ENCODE measurements around the gene HECW1.

The HECW1 gene

DNA sequence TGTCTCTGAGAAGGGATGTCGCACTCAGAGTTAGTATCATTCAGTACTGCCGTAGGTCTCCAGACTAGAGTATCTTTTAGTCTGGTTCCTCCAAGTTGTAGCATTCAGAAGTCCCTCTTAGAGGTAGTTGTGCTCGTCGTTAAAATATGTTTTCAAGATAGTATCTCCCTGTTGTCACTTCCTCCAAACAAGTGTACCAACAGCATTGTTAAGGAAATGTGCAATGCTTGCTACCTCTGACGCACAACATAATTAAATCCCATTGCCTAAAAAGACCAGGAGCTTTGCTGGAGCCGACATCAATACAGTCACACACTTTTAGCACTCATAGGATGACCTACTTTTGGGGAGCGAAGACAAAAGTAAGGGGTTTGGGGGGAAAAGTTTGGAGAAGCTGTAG, 390.5 kb downstream of the HECW1 start:
- no peak for DNase-seq (ENCODE audit: low read depth)

DNA sequence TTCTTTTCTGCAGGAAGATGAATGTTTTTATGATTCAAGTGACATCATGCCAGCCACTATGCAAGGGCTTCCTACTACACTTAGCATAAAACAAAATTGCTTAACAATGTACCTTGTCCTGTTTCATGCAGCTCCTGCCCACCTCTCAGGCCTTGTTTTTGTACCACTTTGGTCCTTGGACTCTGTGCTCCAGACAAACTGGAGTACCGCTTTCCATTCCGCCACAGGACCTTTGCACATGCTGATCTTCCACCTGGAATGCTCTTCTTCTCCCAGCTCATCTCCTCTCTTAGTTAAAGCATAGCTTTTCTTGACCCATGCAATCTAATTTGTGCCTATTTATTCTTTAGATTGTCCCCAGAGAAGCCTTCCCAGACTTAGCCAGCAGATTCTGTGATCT, 393.0 kb downstream of the HECW1 start:
- no peak for DNase-seq (ENCODE audit: low read depth)

DNA sequence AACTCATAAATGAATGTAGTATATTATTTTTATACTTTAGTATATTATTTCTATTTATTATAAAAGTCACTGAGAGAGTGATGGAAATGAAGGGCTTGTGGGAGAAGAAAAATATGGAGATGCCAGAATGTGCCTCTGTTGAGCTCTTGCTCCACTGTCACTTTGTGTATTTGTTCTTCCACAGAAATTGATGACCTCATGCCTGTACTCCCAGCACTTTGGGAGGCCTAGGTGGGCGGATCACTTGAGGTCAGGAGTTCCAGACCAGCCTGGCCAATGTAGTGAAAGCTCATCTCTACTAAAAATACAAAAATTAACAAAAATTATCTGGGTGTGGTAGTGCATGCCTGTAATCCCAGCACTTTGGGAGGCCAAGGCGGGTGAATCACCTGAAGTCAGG, 394.0 kb downstream of the HECW1 start:
- DNase-seq (ENCODE audit: low read depth), result no peak

DNA sequence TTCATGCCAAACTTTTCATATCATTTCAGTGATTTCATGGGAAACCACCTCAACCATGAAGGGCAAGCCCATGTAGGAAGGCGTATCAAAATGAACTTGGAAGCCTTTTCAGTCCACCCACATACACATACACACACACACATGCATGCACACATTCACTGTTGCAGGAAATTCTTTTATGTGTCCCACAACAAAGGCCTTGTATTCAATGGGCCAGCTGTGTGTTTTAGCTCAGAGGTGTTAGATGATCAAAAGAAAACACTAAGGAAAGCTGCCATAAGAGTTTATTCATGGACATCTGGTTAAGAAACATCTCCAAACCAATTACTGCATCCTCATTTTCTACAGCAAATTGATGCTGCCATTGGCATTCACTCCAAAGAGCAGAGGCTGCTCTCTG, 396.0 kb downstream of the HECW1 start:
- DNase-seq (ENCODE audit: low read depth), result no peak

DNA sequence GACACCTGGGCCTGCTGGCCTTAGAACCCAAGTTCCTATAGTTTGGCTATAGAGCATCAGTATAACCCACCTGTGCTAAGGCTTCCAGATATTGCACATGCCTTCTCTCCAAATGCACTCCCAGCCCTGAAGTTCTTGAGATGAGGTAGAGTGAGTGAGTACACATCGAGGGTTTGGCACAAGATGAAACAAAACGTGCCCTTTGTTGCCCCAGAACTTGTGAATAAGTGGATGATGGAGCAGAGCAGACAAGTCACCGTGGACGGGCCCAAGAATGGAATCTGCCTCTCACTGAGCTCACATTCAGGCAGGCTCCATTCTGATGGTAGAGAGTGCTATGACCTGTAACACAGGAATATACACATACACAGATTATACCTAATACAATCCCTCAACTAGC, 397.5 kb downstream of the HECW1 start:
- no peak for DNase-seq (ENCODE audit: low read depth)

GRCh38 chr7:43511029-43511428, 398.6 kb downstream of the HECW1 start:
- DNase-seq (ENCODE audit: low read depth), result no peak

GRCh38 chr7:43511769-43512515, 399.5 kb downstream of the HECW1 start:
- no peak for DNase-seq (ENCODE audit: low read depth)

- no peak for DNase-seq (ENCODE audit: low read depth)
Observed at GRCh38 chr7:43513251-43513650, 400.8 kb downstream of the HECW1 start.

- DNase-seq (ENCODE audit: low read depth), result no peak
Observed at GRCh38 chr7:43516581-43517342, 404.3 kb downstream of the HECW1 start.

DNA sequence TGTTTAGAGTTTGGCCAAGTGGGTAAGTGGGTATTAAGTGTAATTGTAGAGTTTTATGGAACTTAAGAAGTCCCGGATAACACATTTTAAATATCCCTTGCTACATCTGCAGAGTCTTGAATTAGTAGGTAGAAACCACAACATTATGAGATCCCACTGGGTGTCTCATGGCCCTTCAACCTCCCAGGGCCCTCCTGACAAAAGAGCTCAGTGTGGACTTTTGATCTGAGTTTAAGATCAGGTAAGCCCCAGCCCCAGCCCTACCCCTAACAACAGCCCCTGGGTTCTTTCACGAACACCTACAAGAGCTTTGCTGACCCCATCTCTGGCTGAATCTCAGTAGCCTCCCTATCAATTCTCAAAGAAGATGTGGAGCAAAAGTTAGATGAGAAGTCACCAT, 405.0 kb downstream of the HECW1 start:
- DNase-seq (ENCODE audit: low read depth), result no peak

- DNase-seq (ENCODE audit: low read depth), result no peak
Observed at GRCh38 chr7:43520201-43520600, 407.8 kb downstream of the HECW1 start.

GRCh38 chr7:43522406-43523156, 410.1 kb downstream of the HECW1 start:
- DNase-seq (ENCODE audit: low read depth), result no peak

- no peak for DNase-seq (ENCODE audit: low read depth)
Observed at GRCh38 chr7:43528576-43529354, 416.3 kb downstream of the HECW1 start.

GRCh38 chr7:43530553-43531410, 418.3 kb downstream of the HECW1 start:
- no peak for DNase-seq (ENCODE audit: low read depth)

GRCh38 chr7:43531700-43532099, 419.3 kb downstream of the HECW1 start:
- no peak for DNase-seq (ENCODE audit: low read depth)

GRCh38 chr7:43533801-43534479, 421.5 kb downstream of the HECW1 start:
- no peak for DNase-seq (ENCODE audit: low read depth)

GRCh38 chr7:43535031-43535451, 422.6 kb downstream of the HECW1 start:
- no peak for DNase-seq (ENCODE audit: low read depth)

GRCh38 chr7:43535810-43536585, 423.6 kb downstream of the HECW1 start:
- DNase-seq (ENCODE audit: low read depth), result no peak

DNA sequence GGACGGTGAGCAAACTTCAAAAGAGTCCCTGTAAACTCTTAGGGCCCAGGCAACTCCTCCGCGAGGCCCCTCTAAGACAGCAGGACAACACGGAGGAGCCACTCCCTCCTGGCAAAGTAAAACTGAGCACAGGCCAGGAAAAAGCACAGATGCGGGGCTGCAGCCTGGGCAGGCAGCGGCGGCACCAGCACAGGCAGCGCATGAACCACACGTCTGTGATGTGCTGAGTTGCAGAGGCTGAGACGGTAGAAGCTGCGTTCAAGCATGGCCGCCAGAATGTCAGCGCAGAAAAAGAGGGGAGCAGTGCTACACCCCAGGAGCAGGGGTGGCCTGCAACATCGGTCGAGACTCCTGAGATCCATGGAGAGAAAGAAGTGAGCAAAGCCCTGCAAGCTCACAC, 424.3 kb downstream of the HECW1 start:
- DNase-seq (ENCODE audit: low read depth), result no peak
